ENCODE data around the gene DNAL1. TPM values are rescaled to one million over a fixed set of nuclear protein-coding genes. Genes with fewer than 3 reads are reported as not detected.

DNAL1 gene
- total and polyA plus RNA-seq, 2 of the 13 experiments (the other 11 are each of a cell fraction or from before 2014, with no cell fraction given): 1.4 to 13.3 TPM

DNA sequence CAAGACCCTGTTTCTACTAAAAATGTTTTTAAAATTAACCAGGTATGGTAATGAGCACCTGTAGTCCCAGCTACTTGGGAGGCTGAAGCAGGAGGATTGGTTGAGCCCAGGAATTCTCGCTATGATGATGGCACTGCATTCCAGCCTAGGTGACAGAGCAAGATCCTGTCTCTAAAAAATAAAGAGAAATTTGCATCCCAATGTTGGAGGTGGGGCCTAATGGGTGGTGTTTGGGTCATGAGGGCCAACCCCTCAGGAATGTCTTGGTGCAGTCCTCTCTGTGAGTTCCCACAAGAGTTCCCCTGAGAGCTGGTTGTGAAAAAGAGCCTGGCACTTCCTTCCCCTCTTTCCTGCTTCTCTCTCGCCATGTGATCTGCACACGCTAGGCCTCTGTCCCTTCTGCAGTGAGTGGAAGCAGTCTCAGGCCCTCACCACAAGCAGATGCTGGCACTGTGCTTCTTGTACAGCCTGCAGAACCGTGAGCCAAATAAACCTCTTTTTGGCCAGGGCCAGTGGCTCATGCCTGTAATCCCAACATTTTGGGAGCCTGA is 21.2 kb upstream of the DNAL1 start:
- ChIA-PET POLR2A (no interaction called here), CTCF (ENCODE audit: low intra/inter-chr PET ratio, low total read pairs) (no interaction called here)
- intact Hi-C loops (cut with micrococcal nuclease; ENCODE audit: unreplicated experiment): no loop called here
- no peak for TF ChIP-seq ZNF501 (CRISPR knock-in tag; IDR thresholded peaks at IDR 0.05)
- DNase-seq (ENCODE audit: low spot score): no peak
- 55% methylated on average over 4 of the region's 4 CpGs for WGBS (ENCODE audit: low lambda C conversion rate)
- ATAC-seq: no peak
- in situ Hi-C loops (cut with HindIII; ENCODE audit: extremely low pct_ligation_motif_present, low pct_unique_long_range_greater_than_20kb): no loop called here
- no peaks in the 10 kb centered on the region for H3K79me2 ChIP-seq (ENCODE audit: insufficient read depth, low read length)
- H3K9ac ChIP-seq (ENCODE audit: insufficient read depth, low read depth, low read length): no peak overlapping the region
- no peaks in the 10 kb centered on the region for H3K36me3 ChIP-seq (replicated peaks in 1 of 2; ENCODE audit: control insufficient read depth in 1 of 2, insufficient read depth in 2 of 2, low read length in 2 of 2)
- FAIRE-seq: no peak
- no peaks in the 10 kb centered on the region for H3K9me3 ChIP-seq (ENCODE audit: low read length)
- no peak overlapping the region for H3K4me2 ChIP-seq (ENCODE audit: low read depth, low read length)
- H3K27ac ChIP-seq (ENCODE audit: extremely low read length, insufficient read depth, low read length): no peak overlapping the region
- peaks cover 9% of the 10 kb centered on the region for H3K4me1 ChIP-seq (ENCODE audit: insufficient read depth, low read length)
- H4K20me1 ChIP-seq (ENCODE audit: insufficient read depth, low read length): no peaks in the 10 kb centered on the region
- H3K4me3 ChIP-seq (replicated peaks in 1 of 3; ENCODE audit: insufficient read depth in 1 of 3, low read depth in 2 of 3, low read length in 3 of 3): no peak overlapping the region
- H3K27me3 ChIP-seq (ENCODE audit: control insufficient read depth in 1 of 2, insufficient read depth in 2 of 2, low read length in 2 of 2): no peaks in the 10 kb centered on the region
- BruUV-seq (replicated peaks): no TSS peak
- no peak overlapping the region for H2AFZ ChIP-seq (ENCODE audit: low read length)

DNA sequence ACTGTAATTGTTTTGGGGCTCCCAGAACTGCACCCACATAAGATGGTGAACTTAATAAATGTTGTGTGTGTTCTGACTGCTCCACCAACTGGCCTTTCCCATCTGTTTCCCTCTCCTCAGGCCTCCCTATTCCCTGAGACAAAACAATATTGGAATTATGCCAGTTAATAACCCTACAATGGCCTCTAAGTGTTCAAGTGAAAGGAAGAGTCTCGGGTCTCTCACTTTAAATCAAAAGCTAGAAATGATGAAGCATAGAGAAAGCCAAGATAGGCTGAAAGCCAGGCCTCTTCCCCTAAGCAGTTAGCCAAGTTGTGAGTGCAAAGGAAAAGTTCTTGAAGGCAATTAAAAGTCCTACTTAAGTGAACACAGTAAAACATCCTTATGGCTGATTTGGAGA is 19.1 kb upstream of the DNAL1 start:
- no peak for DNase-seq (ENCODE audit: low spot score)
- Histone ChIP-seq H3K9me3 (ENCODE audit: low read length) (no peaks in the 10 kb centered on the region), H3K36me3 (replicated peaks in 1 of 2; ENCODE audit: control insufficient read depth in 1 of 2, insufficient read depth in 2 of 2, low read length in 2 of 2) (no peaks in the 10 kb centered on the region), H2AFZ (ENCODE audit: low read length) (no peak overlapping the region), H3K79me2 (ENCODE audit: insufficient read depth, low read length) (no peaks in the 10 kb centered on the region), H3K4me3 (replicated peaks in 1 of 3; ENCODE audit: insufficient read depth in 1 of 3, low read depth in 2 of 3, low read length in 3 of 3) (no peak overlapping the region), H4K20me1 (ENCODE audit: insufficient read depth, low read length) (no peaks in the 10 kb centered on the region), H3K4me2 (ENCODE audit: low read depth, low read length) (no peak overlapping the region), H3K9ac (ENCODE audit: insufficient read depth, low read depth, low read length) (no peak overlapping the region), H3K4me1 (ENCODE audit: insufficient read depth, low read length) (no peaks in the 10 kb centered on the region), H3K27ac (ENCODE audit: extremely low read length, insufficient read depth, low read length) (no peak overlapping the region), H3K27me3 (ENCODE audit: control insufficient read depth in 1 of 2, insufficient read depth in 2 of 2, low read length in 2 of 2) (no peaks in the 10 kb centered on the region)
- no peak for ATAC-seq
- ChIA-PET CTCF (ENCODE audit: low intra/inter-chr PET ratio, low total read pairs) (no interaction called here), POLR2A (interaction anchor here (0.8 kb wide), 1 partner anchor 57 kb away, joined by 3 read pairs; the partner anchor contains the start of gene ACOT2)
- FAIRE-seq: no peak
- intact Hi-C loops (cut with micrococcal nuclease; ENCODE audit: unreplicated experiment): no loop called here
- BruUV-seq (replicated peaks): no TSS peak
- in situ Hi-C loops (cut with HindIII; ENCODE audit: extremely low pct_ligation_motif_present, low pct_unique_long_range_greater_than_20kb): no loop called here
- WGBS (ENCODE audit: low lambda C conversion rate): 24% methylated on average over 1 of the region's 1 CpG
- no peak for TF ChIP-seq ZNF746 (CRISPR knock-in tag; IDR thresholded peaks at IDR 0.05)
- TF ChIP-seq, protein P1, sequence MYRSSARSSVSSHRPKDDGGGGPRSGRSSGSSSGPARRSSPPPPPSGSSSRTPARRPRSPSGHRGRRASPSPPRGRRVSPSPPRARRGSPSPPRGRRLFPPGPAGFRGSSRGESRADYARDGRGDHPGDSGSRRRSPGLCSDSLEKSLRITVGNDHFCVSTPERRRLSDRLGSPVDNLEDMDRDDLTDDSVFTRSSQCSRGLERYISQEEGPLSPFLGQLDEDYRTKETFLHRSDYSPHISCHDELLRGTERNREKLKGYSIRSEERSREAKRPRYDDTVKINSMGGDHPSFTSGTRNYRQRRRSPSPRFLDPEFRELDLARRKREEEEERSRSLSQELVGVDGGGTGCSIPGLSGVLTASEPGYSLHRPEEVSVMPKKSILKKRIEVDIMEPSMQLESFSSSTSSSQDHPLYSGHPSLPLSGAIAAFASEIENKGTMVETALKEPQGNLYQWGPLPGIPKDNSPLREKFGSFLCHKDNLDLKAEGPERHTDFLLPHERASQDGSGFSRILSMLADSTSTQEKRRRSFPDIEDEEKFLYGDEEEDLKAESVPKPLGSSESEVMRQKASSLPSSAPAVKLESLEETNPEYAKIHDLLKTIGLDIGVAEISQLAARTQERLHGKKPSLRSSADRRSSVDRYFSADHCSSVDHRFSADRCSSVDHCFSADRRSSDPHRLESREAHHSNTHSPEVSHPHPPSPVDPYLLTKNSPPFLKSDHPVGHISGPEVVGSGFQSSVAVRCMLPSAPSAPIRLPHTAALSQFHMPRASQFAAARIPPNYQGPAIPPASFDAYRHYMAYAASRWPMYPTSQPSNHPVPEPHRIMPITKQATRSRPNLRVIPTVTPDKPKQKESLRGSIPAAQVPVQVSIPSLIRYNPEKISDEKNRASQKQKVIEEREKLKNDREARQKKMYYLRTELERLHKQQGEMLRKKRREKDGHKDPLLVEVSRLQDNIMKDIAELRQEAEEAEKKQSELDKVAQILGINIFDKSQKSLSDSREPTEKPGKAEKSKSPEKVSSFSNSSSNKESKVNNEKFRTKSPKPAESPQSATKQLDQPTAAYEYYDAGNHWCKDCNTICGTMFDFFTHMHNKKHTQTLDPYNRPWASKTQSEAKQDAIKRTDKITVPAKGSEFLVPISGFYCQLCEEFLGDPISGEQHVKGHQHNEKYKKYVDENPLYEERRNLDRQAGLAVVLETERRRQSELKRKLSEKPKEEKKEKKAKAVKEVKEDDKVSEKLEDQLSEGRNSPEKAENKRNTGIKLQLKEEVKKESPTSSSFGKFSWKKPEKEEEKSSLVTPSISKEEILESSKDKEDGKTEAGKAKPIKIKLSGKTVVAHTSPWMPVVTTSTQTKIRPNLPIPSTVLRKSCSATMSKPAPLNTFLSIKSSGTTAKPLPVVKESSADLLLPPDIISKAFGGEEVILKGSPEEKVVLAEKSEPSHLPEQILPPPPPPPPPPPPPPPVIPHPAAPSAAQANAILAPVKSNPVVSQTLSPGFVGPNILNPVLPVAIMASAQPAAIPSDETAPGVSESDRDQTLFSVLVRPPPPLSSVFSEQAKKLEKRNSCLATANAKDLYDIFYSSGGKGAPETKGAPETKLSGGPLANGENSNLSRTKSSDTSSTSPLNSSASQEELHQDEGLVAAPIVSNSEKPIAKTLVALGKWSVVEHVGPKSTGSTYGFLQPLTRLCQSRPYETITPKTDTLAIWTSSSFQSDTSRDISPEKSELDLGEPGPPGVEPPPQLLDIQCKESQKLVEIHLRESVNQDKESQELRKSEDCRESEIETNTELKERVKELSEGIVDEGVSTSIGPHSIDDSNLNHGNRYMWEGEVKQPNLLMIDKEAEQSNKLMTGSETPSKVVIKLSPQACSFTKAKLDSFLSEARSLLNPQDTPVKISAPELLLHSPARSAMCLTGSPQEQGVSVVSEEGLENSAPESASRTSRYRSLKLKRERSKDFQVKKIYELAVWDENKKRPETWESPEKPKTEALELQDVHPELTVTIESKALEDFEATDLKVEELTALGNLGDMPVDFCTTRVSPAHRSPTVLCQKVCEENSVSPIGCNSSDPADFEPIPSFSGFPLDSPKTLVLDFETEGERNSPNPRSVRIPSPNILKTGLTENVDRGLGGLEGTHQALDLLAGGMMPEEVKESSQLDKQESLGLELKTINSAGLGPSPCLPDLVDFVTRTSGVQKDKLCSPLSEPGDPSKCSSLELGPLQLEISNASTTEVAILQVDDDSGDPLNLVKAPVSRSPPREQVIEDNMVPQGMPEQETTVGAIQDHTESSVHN (CRISPR knock-in tag; IDR thresholded peaks at IDR 0.05): no peak
- TF ChIP-seq, protein P2, sequence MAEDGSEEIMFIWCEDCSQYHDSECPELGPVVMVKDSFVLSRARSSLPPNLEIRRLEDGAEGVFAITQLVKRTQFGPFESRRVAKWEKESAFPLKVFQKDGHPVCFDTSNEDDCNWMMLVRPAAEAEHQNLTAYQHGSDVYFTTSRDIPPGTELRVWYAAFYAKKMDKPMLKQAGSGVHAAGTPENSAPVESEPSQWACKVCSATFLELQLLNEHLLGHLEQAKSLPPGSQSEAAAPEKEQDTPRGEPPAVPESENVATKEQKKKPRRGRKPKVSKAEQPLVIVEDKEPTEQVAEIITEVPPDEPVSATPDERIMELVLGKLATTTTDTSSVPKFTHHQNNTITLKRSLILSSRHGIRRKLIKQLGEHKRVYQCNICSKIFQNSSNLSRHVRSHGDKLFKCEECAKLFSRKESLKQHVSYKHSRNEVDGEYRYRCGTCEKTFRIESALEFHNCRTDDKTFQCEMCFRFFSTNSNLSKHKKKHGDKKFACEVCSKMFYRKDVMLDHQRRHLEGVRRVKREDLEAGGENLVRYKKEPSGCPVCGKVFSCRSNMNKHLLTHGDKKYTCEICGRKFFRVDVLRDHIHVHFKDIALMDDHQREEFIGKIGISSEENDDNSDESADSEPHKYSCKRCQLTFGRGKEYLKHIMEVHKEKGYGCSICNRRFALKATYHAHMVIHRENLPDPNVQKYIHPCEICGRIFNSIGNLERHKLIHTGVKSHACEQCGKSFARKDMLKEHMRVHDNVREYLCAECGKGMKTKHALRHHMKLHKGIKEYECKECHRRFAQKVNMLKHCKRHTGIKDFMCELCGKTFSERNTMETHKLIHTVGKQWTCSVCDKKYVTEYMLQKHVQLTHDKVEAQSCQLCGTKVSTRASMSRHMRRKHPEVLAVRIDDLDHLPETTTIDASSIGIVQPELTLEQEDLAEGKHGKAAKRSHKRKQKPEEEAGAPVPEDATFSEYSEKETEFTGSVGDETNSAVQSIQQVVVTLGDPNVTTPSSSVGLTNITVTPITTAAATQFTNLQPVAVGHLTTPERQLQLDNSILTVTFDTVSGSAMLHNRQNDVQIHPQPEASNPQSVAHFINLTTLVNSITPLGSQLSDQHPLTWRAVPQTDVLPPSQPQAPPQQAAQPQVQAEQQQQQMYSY (CRISPR knock-in tag; IDR thresholded peaks at IDR 0.05): no peak
- TF ChIP-seq, protein P3, sequence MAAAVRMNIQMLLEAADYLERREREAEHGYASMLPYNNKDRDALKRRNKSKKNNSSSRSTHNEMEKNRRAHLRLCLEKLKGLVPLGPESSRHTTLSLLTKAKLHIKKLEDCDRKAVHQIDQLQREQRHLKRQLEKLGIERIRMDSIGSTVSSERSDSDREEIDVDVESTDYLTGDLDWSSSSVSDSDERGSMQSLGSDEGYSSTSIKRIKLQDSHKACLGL (CRISPR knock-in tag; IDR thresholded peaks at IDR 0.05): no peak

All from HepG2 (cell line).